Mucosa of rectum (tissue), 2 donors: ENCODE results near the gene SCYL1.
A peak's percentile ranks its signal among the peaks of the same experiment; 100 is the strongest.

Source experiments
- H3K27ac ChIP-seq, 2 donors: one replicate each; pipeline ENCODE4 v1.7.0; 2013; ENCODE audit warnings: inconsistent platforms in 2 of 2, low read depth in 2 of 2, low read length in 2 of 2
- H3K27me3 ChIP-seq, 2 donors: one replicate each; pipeline ENCODE4 v1.7.0; 2013; ENCODE audit warnings: low read length in 2 of 2; ENCODE audit not compliant: control insufficient read depth in 2 of 2, insufficient read depth in 2 of 2
- H3K36me3 ChIP-seq, 2 donors: one replicate each; pipeline ENCODE4 v1.7.0; 2013; ENCODE audit warnings: low read length in 2 of 2; ENCODE audit not compliant: control insufficient read depth in 2 of 2, insufficient read depth in 2 of 2
- H3K4me1 ChIP-seq, 2 donors: one replicate each; pipeline ENCODE4 v1.7.0; 2013; ENCODE audit warnings: low read length in 2 of 2, mild to moderate bottlenecking in 1 of 2; ENCODE audit not compliant: control insufficient read depth in 2 of 2, insufficient read depth in 2 of 2
- H3K4me3 ChIP-seq, 2 donors: one replicate each; pipeline ENCODE4 v1.7.0; 2013; ENCODE audit warnings: low read length in 2 of 2
- H3K9ac ChIP-seq, 2 donors: one replicate each; pipeline ENCODE4 v1.7.0; 2013; ENCODE audit warnings: low read length in 2 of 2, low read depth in 1 of 2, mild to moderate bottlenecking in 1 of 2
- H3K9me3 ChIP-seq, 2 donors: one replicate each; pipeline ENCODE4 v1.7.0; 2013; ENCODE audit warnings: low read length in 2 of 2; ENCODE audit not compliant: control insufficient read depth in 2 of 2
- donor health status: healthy.
- donor health status: Normal muscosa, but diverticular disease.

SCYL1 gene

GRCh38 chr11:65501186-65501471, 23.8 kb upstream of the SCYL1 start:
- peaks cover 28 to 34% of the 10 kb centered on the region in 2 donors for H3K4me1 ChIP-seq
- peak overlapping the region; percentile 100 for H3K27ac ChIP-seq
- H3K36me3 ChIP-seq = peaks cover 55 to 60% of the 10 kb centered on the region in 2 donors
- H3K4me3 ChIP-seq = peak overlapping the region; percentile 97 to 100
- H3K9ac ChIP-seq = peak overlapping the region; percentile 98 to 100
- peaks cover 0 to 2% of the 10 kb centered on the region in 2 donors for H3K9me3 ChIP-seq
- no peaks in the 10 kb centered on the region for H3K27me3 ChIP-seq

GRCh38 chr11:65501472-65502273, 23.2 kb upstream of the SCYL1 start:
- Histone ChIP-seq H3K9me3 (peaks cover 0 to 2% of the 10 kb centered on the region in 2 donors), H3K4me3 (peak overlapping the region; percentile 97 to 100), H3K4me1 (peaks cover 27 to 34% of the 10 kb centered on the region in 2 donors), H3K27me3 (no peaks in the 10 kb centered on the region), H3K9ac (peak overlapping the region; percentile 98 to 100), H3K27ac (peak overlapping the region; percentile 100), H3K36me3 (peaks cover 61 to 65% of the 10 kb centered on the region in 2 donors)

- peak overlapping the region; percentile 97 to 100 for H3K4me3 ChIP-seq
- H3K9me3 ChIP-seq = peaks cover 0 to 2% of the 10 kb centered on the region in 2 donors
- H3K27ac ChIP-seq = peak overlapping the region; percentile 100
- H3K4me1 ChIP-seq = peaks cover 28 to 32% of the 10 kb centered on the region in 2 donors
- peaks cover 62 to 65% of the 10 kb centered on the region in 2 donors for H3K36me3 ChIP-seq
- peak overlapping the region; percentile 98 to 100 for H3K9ac ChIP-seq
- no peaks in the 10 kb centered on the region for H3K27me3 ChIP-seq
These were observed 22.7 kb upstream of the SCYL1 start for GRCh38 chr11:65502274-65502554.

GRCh38 chr11:65502555-65503367, 22.1 kb upstream of the SCYL1 start:
- no peaks in the 10 kb centered on the region for H3K27me3 ChIP-seq
- H3K36me3 ChIP-seq = peaks cover 62 to 65% of the 10 kb centered on the region in 2 donors
- peaks cover 0 to 2% of the 10 kb centered on the region in 2 donors for H3K9me3 ChIP-seq
- peak overlapping the region; percentile 100 for H3K27ac ChIP-seq
- peaks cover 28 to 37% of the 10 kb centered on the region in 2 donors for H3K4me1 ChIP-seq
- peak overlapping the region; percentile 97 to 100 for H3K4me3 ChIP-seq
- H3K9ac ChIP-seq = peak overlapping the region; percentile 98 to 100

- Histone ChIP-seq H3K36me3 (peaks cover 62 to 65% of the 10 kb centered on the region in 2 donors), H3K9me3 (peaks cover 0 to 2% of the 10 kb centered on the region in 2 donors), H3K9ac (peak overlapping the region; percentile 98 to 100), H3K27me3 (no peaks in the 10 kb centered on the region), H3K27ac (peak overlapping the region; percentile 100), H3K4me3 (peak overlapping the region; percentile 97 to 100), H3K4me1 (peaks cover 29 to 38% of the 10 kb centered on the region in 2 donors)
These were observed 21.4 kb upstream of the SCYL1 start for GRCh38 chr11:65503368-65503948.

- Histone ChIP-seq H3K9ac (peak overlapping the region; percentile 98 to 100), H3K27ac (peak overlapping the region; percentile 72 to 100), H3K27me3 (no peaks in the 10 kb centered on the region), H3K9me3 (peaks cover 0 to 2% of the 10 kb centered on the region in 2 donors), H3K36me3 (peaks cover 62 to 65% of the 10 kb centered on the region in 2 donors), H3K4me3 (peak overlapping the region; percentile 97 to 100), H3K4me1 (peaks cover 32 to 42% of the 10 kb centered on the region in 2 donors)
These were observed 20.8 kb upstream of the SCYL1 start for GRCh38 chr11:65503949-65504673.

- Histone ChIP-seq H3K4me1 (peaks cover 32 to 42% of the 10 kb centered on the region in 2 donors), H3K4me3 (peak overlapping the region; percentile 97 to 100), H3K9ac (peak overlapping the region; percentile 98 to 100), H3K27me3 (no peaks in the 10 kb centered on the region), H3K9me3 (peaks cover 0 to 2% of the 10 kb centered on the region in 2 donors), H3K36me3 (peaks cover 62 to 65% of the 10 kb centered on the region in 2 donors), H3K27ac (peak overlapping the region; percentile 72 to 100)
These were observed 20.0 kb upstream of the SCYL1 start for GRCh38 chr11:65504674-65505465.

GRCh38 chr11:65505466-65506289, 19.2 kb upstream of the SCYL1 start:
- H3K27ac ChIP-seq = peak overlapping the region; percentile 72 to 100
- no peaks in the 10 kb centered on the region for H3K27me3 ChIP-seq
- peak overlapping the region; percentile 97 to 100 for H3K4me3 ChIP-seq
- H3K36me3 ChIP-seq = peaks cover 57 to 59% of the 10 kb centered on the region in 2 donors
- H3K9me3 ChIP-seq = no peaks in the 10 kb centered on the region
- H3K9ac ChIP-seq = peak overlapping the region; percentile 98 to 100
- peaks cover 32 to 44% of the 10 kb centered on the region in 2 donors for H3K4me1 ChIP-seq
